HepG2 (cell line): ENCODE measurements around the gene CNNM4. TPM values are rescaled to one million over a fixed set of nuclear protein-coding genes. Genes with fewer than 3 reads are reported as not detected.

Source experiments
- CEBPB ChIP-seq: IDR thresholded peaks from 2 replicates; pipeline ENCODE4 v1.6.1; 2011; ENCODE audit warnings: low read depth, low read length, improper control_type of control experiment, borderline replicate concordance
- GMEB2 ChIP-seq: IDR thresholded peaks from 2 replicates; pipeline ENCODE4 v1.6.1; 2016; ENCODE audit warnings: missing biosample characterization, missing genetic modification reagents, low read depth
- HNRNPL ChIP-seq: fragments of 200-400 bp; formaldehyde crosslinking; IDR thresholded peaks from 2 replicates; pipeline ENCODE4 v1.6.1; 2017; ENCODE audit warnings: mild to moderate bottlenecking, low read depth, low read length
- KMT2A ChIP-seq: sonication (generic); formaldehyde crosslinking; IDR thresholded peaks from 2 replicates; pipeline ENCODE4 v1.4.0; 2020; ENCODE audit warnings: missing genetic modification reagents
- NR0B2 ChIP-seq: sonication (generic); formaldehyde crosslinking; IDR thresholded peaks from 2 replicates; pipeline ENCODE4 v1.4.0; 2020; ENCODE audit warnings: mild to moderate bottlenecking, missing genetic modification reagents
- NR2F2 ChIP-seq: IDR thresholded peaks from 2 replicates; pipeline ENCODE4 v1.6.1; 2012; ENCODE audit warnings: low read depth, inconsistent platforms, borderline replicate concordance
- PCBP1 ChIP-seq: fragments of 200-400 bp; formaldehyde crosslinking; IDR thresholded peaks from 2 replicates; pipeline ENCODE4 v1.6.1; 2017; ENCODE audit warnings: mild to moderate bottlenecking, low read depth, low read length, borderline replicate concordance
- RBM22 ChIP-seq: fragments of 200-400 bp; formaldehyde crosslinking; optimal IDR thresholded peaks from 2 replicates; pipeline ENCODE3; 2017; ENCODE audit warnings: mild to moderate bottlenecking, low read length, moderate library complexity
- RFX3 ChIP-seq: IDR thresholded peaks from 2 replicates; pipeline ENCODE4 v1.6.1; 2016; ENCODE audit warnings: missing biosample characterization, missing genetic modification reagents
- SP4 ChIP-seq: sonication (generic); formaldehyde crosslinking; IDR thresholded peaks from 2 replicates; pipeline ENCODE4 v1.8.1; 2023; ENCODE audit warnings: mild to moderate bottlenecking, missing genetic modification reagents
- TEAD3 ChIP-seq: optimal IDR thresholded peaks from 2 replicates; pipeline ENCODE3; 2016; ENCODE audit warnings: borderline replicate concordance
- WIZ ChIP-seq: sonication (generic); formaldehyde crosslinking; IDR thresholded peaks from 2 replicates; pipeline ENCODE4 v1.5.1; 2020; ENCODE audit warnings: mild to moderate bottlenecking, missing genetic modification reagents
- YEATS4 ChIP-seq: sonication (generic); formaldehyde crosslinking; IDR thresholded peaks from 2 replicates; pipeline ENCODE4 v1.4.0; 2020; ENCODE audit warnings: missing genetic modification reagents, borderline replicate concordance
- ZBTB3 ChIP-seq: sonication (generic); formaldehyde crosslinking; IDR thresholded peaks from 2 replicates; pipeline ENCODE4 v1.4.0; 2020; ENCODE audit warnings: low read depth, mild to moderate bottlenecking, moderate library complexity, missing genetic modification reagents, borderline replicate concordance
- ZBTB7B ChIP-seq: sonication (generic); formaldehyde crosslinking; IDR thresholded peaks from 2 replicates; pipeline ENCODE4 v1.4.0; 2020; ENCODE audit warnings: missing genetic modification reagents
- ZNF251 ChIP-seq: sonication (generic); formaldehyde crosslinking; IDR thresholded peaks from 2 replicates; pipeline ENCODE4 v1.9.0; 2021; ENCODE audit warnings: mild to moderate bottlenecking, missing genetic modification reagents
- ZNF432 ChIP-seq: sonication (generic); formaldehyde crosslinking; IDR thresholded peaks from 2 replicates; pipeline ENCODE4 v1.5.0; 2020; ENCODE audit warnings: missing genetic modification reagents, mild to moderate bottlenecking, borderline replicate concordance
- ZNF556 ChIP-seq: sonication (generic); formaldehyde crosslinking; IDR thresholded peaks from 2 replicates; pipeline ENCODE4 v1.4.0; 2020; ENCODE audit warnings: mild to moderate bottlenecking, missing genetic modification reagents, borderline replicate concordance
- ZNF691 ChIP-seq: sonication (generic); formaldehyde crosslinking; IDR thresholded peaks from 2 replicates; pipeline ENCODE4 v1.4.0; 2020; ENCODE audit warnings: missing genetic modification reagents, low read depth, mild to moderate bottlenecking, borderline replicate concordance
- ZNF768 ChIP-seq: sonication (generic); formaldehyde crosslinking; IDR thresholded peaks from 2 replicates; pipeline ENCODE4 v1.4.0; 2020; ENCODE audit warnings: missing genetic modification reagents
- ZNF788 ChIP-seq: sonication (generic); formaldehyde crosslinking; IDR thresholded peaks from 2 replicates; pipeline ENCODE4 v1.5.0; 2020; ENCODE audit warnings: mild to moderate bottlenecking, missing genetic modification reagents, borderline replicate concordance
- polyA plus RNA-seq, 8 experiments: library from polyadenylated mRNA; depleted of rRNA in 3 of 8; stranded (reverse) in 7 of 8; unstranded in 1 of 8; fragments of >200 nt; fragmentation: Illumina TruSeq in 4 of 8; extraction: Trizol in 4 of 8; gene quantifications; 2 replicates each; pipeline versions ENCODE4 v1.2.1 to v1.2.3, GENCODE V29; 2011 to 2016; ENCODE audit warnings: low read depth in 4 of 8, missing spikeins in 1 of 8, mixed read lengths in 1 of 8; ENCODE audit not compliant: insufficient read depth in 1 of 8
- total RNA-seq, 5 experiments: library from RNA; depleted of rRNA; stranded (reverse); fragments of >200 nt; fragmentation: Illumina TruSeq; extraction: Trizol; gene quantifications; 2 replicates each; pipeline ENCODE4 v1.2.3, GENCODE V29; 2016; ENCODE audit warnings: low read depth in 1 of 5
- TF ChIP-seq, protein P1 (sequence below): sonication (generic); formaldehyde crosslinking; IDR thresholded peaks from 2 replicates; pipeline ENCODE4 v1.4.0; 2020; ENCODE audit warnings: mild to moderate bottlenecking, missing genetic modification reagents
- TF ChIP-seq, protein P2 (sequence below): IDR thresholded peaks from 2 replicates; pipeline ENCODE4 v1.6.1; 2012; ENCODE audit warnings: low read depth, low read length, improper control_type of control experiment

The CNNM4 gene
- total and polyA plus RNA-seq, 2 of the 13 experiments (the other 11 are each of a cell fraction or from before 2014, with no cell fraction given) = 5.9 to 8.4 TPM

GRCh38 chr2:96739633-96740428, 20.9 kb upstream of the CNNM4 start, which contains the start of gene LMAN2L (continued):
- TF ChIP-seq RBM22 = no peak
- TF ChIP-seq, protein P1, sequence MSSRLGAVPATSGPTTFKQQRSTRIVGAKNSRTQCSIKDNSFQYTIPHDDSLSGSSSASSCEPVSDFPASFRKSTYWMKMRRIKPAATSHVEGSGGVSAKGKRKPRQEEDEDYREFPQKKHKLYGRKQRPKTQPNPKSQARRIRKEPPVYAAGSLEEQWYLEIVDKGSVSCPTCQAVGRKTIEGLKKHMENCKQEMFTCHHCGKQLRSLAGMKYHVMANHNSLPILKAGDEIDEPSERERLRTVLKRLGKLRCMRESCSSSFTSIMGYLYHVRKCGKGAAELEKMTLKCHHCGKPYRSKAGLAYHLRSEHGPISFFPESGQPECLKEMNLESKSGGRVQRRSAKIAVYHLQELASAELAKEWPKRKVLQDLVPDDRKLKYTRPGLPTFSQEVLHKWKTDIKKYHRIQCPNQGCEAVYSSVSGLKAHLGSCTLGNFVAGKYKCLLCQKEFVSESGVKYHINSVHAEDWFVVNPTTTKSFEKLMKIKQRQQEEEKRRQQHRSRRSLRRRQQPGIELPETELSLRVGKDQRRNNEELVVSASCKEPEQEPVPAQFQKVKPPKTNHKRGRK = no peak
- peak; percentile 94 for TF ChIP-seq ZBTB7B
- TF ChIP-seq YEATS4 (CRISPR knock-in tag) = peak; percentile 83
- peak; percentile 35; the same call in 1 of the 2 replicates for TF ChIP-seq ZNF788
- no peak for TF ChIP-seq ZNF432
- TF ChIP-seq CEBPB = no peak
- 0 out of 2 replicates have a peak, but pooled peaks have one; percentile 20 for TF ChIP-seq ZNF768
- 0 out of 2 replicates have a peak, but pooled peaks have one; percentile 47 for TF ChIP-seq NR0B2 (CRISPR knock-in tag)
- TF ChIP-seq ZNF556 (CRISPR knock-in tag) = peak; percentile 82; the same call in 1 of the 2 replicates
- TF ChIP-seq, protein P2, sequence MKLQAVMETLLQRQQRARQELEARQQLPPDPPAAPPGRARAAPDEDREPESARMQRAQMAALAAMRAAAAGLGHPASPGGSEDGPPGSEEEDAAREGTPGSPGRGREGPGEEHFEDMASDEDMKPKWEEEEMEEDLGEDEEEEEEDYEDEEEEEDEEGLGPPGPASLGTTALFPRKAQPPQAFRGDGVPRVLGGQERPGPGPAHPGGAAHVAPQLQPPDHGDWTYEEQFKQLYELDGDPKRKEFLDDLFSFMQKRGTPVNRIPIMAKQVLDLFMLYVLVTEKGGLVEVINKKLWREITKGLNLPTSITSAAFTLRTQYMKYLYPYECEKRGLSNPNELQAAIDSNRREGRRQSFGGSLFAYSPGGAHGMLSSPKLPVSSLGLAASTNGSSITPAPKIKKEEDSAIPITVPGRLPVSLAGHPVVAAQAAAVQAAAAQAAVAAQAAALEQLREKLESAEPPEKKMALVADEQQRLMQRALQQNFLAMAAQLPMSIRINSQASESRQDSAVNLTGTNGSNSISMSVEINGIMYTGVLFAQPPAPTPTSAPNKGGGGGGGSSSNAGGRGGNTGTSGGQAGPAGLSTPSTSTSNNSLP = peak; percentile 87
- TF ChIP-seq RFX3 (CRISPR knock-in tag) = peak; percentile 89
- peak; percentile 78; the same call in 1 of the 2 replicates for TF ChIP-seq ZBTB3 (CRISPR knock-in tag)
- peak; percentile 72; the same call in 1 of the 2 replicates for TF ChIP-seq PCBP1
- TF ChIP-seq HNRNPL = 0 out of 2 replicates have a peak, but pooled peaks have one; percentile 74
- peak; percentile 85 for TF ChIP-seq SP4 (CRISPR knock-in tag)
- TF ChIP-seq GMEB2 (CRISPR knock-in tag) = peak; percentile 31; the same call in 1 of the 2 replicates
- peak; percentile 30 for TF ChIP-seq TEAD3 (CRISPR knock-in tag)
- peak; percentile 35; the same call in 1 of the 2 replicates for TF ChIP-seq NR2F2
- TF ChIP-seq KMT2A = peak; percentile 59; the same call in 1 of the 2 replicates
- peak; percentile 83; the same call in 1 of the 2 replicates for TF ChIP-seq WIZ
- peak; percentile 83; the same call in 1 of the 2 replicates for TF ChIP-seq ZNF251 (CRISPR knock-in tag)
- 0 out of 2 replicates have a peak, but pooled peaks have one; percentile 82 for TF ChIP-seq ZNF691 (CRISPR knock-in tag)
